NCI-H774 (cell line): Measurements from ENCODE around the gene RNASE12.
"Not testable (repeated sequence)": the region's sequence is repeated elsewhere in the genome, so short reads cannot be mapped to it uniquely, and the experiment has no call there.

Source experiments
- DNase-seq: peaks from one replicate; lab custom pipeline; 2025; lab: John Stamatoyannopoulos, UW

RNASE12 gene

GRCh38 chr14:20614038-20614840 lies 23.1 kb upstream of the RNASE12 start:
- DNase-seq = no peak

- peak; percentile 88 for DNase-seq
Observed at GRCh38 chr14:20613094-20614037, 22.2 kb upstream of the RNASE12 start.

GRCh38 chr14:20612403-20612802 lies 21.2 kb upstream of the RNASE12 start:
- no peak for DNase-seq

GRCh38 chr14:20611277-20611676 lies 20.1 kb upstream of the RNASE12 start:
- DNase-seq = no peak

- DNase-seq = peak; percentile 61
Observed at GRCh38 chr14:20610002-20610765, 19.0 kb upstream of the RNASE12 start.

- DNase-seq = peak; percentile 87
Observed at GRCh38 chr14:20609215-20610001, 18.2 kb upstream of the RNASE12 start.

GRCh38 chr14:20608383-20609110 lies 17.4 kb upstream of the RNASE12 start:
- DNase-seq = no peak

- no peak for DNase-seq
Observed at GRCh38 chr14:20607617-20608016, 16.4 kb upstream of the RNASE12 start.

- DNase-seq = no peak
Observed at GRCh38 chr14:20606902-20607242, 15.7 kb upstream of the RNASE12 start.

GRCh38 chr14:20606190-20606901 lies 15.2 kb upstream of the RNASE12 start:
- DNase-seq = peak; percentile 5

- no peak for DNase-seq
Observed at GRCh38 chr14:20603813-20604690, 12.9 kb upstream of the RNASE12 start.

- DNase-seq = no peak
Observed at GRCh38 chr14:20602583-20602982, 11.4 kb upstream of the RNASE12 start.

- DNase-seq = no peak
Observed at GRCh38 chr14:20601522-20601921, 10.3 kb upstream of the RNASE12 start.

GRCh38 chr14:20597108-20597507 lies 5.9 kb upstream of the RNASE12 start:
- no peak for DNase-seq

- not testable (repeated sequence) for DNase-seq
Observed at GRCh38 chr14:20595726-20596125, 4.5 kb upstream of the RNASE12 start.

- no peak for DNase-seq
Observed at GRCh38 chr14:20592574-20592973, 1.4 kb upstream of the RNASE12 start.

GRCh38 chr14:20587489-20588154 lies 3.6 kb downstream of the RNASE12 start, which contains the start of gene RNASE11:
TSS of gene RNASE11 (minus strand) at chr14:20588001.
- no peak for DNase-seq

GRCh38 chr14:20583908-20584307 lies 7.3 kb downstream of the RNASE12 start:
- no peak for DNase-seq
